22Rv1 (cell line): ENCODE measurements around the gene TUSC7.

Experiments
- H3K27ac ChIP-seq: fragments of 450-650 bp; 2 replicates; pipeline ENCODE4 v1.5.1; 2017
- ZFX ChIP-seq: fragments of 450-650 bp; IDR thresholded peaks from 2 replicates; pipeline ENCODE4 v1.6.1; 2017; ENCODE audit warnings: antibody characterized with exemption, borderline replicate concordance
- TF ChIP-seq, protein P1 (sequence below): fragments of 450-650 bp; IDR thresholded peaks from 2 replicates; pipeline ENCODE4 v1.5.1; 2017; ENCODE audit warnings: mild to moderate bottlenecking

TUSC7 gene

DNA sequence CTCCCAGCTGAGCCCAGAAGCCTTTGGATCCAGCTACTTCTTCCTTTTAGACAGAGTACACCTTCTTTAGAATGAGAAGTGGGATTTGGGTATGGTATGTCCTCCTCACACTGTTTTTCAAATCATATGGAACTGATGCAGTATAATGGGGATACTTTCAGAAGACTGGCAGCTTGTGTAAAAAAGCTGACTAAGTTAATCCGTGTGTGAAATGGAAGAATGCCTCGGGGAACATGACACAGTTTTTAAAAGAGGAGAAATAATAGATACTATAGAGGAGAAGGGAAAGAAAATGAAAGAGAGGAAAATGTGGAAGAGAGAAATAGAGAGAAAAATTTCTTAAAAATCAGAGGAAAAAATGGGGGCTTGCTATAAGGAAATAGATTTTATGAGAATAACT, 47.7 kb downstream of the TUSC7 start:
- no peak overlapping the region for H3K27ac ChIP-seq
- TF ChIP-seq ZFX: no peak
- TF ChIP-seq, protein P1, sequence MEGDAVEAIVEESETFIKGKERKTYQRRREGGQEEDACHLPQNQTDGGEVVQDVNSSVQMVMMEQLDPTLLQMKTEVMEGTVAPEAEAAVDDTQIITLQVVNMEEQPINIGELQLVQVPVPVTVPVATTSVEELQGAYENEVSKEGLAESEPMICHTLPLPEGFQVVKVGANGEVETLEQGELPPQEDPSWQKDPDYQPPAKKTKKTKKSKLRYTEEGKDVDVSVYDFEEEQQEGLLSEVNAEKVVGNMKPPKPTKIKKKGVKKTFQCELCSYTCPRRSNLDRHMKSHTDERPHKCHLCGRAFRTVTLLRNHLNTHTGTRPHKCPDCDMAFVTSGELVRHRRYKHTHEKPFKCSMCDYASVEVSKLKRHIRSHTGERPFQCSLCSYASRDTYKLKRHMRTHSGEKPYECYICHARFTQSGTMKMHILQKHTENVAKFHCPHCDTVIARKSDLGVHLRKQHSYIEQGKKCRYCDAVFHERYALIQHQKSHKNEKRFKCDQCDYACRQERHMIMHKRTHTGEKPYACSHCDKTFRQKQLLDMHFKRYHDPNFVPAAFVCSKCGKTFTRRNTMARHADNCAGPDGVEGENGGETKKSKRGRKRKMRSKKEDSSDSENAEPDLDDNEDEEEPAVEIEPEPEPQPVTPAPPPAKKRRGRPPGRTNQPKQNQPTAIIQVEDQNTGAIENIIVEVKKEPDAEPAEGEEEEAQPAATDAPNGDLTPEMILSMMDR: no peak

DNA sequence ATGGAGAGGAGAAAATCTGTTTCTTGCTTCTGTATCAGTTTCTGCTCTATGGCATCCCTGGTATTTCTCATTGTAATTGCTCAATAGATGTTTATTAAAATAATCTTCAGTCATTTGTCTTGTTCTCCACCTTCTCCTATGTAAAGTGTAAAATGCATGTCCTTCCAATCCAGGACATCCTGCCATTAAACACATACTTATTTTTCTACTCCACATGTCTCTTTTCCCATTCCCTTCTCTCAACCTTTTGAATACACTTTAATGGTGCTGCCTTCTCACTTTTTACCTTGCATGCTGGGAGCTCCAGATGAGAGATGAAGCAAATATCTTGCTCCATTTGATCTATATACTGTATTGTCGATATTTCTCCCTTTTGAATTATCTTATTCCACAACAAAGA, 49.7 kb downstream of the TUSC7 start:
- no peak for TF ChIP-seq ZFX
- TF ChIP-seq, protein P1: no peak
- no peak overlapping the region for H3K27ac ChIP-seq
